KMS-11 (cell line): ENCODE measurements around the gene RXFP3.

Experiments
- H2AFZ ChIP-seq: fragments of 200-600 bp; sonication (generic); 2 replicates; pipeline ENCODE4 v1.6.1; 2016; ENCODE audit warnings: antibody characterized with exemption, mixed run types, low read depth
- H3K27ac ChIP-seq: fragments of 200-600 bp; sonication (generic); 2 replicates; pipeline ENCODE4 v1.6.1; 2016; ENCODE audit warnings: mild to moderate bottlenecking, mixed run types
- H3K27me3 ChIP-seq: fragments of 200-600 bp; sonication (generic); 2 replicates; pipeline ENCODE4 v1.6.1; 2017; ENCODE audit warnings: mild to moderate bottlenecking, low read depth, mixed run types, moderate library complexity; ENCODE audit not compliant: insufficient read depth
- H3K36me3 ChIP-seq: fragments of 200-600 bp; sonication (generic); 2 replicates; pipeline ENCODE4 v1.6.1; 2017; ENCODE audit warnings: mild to moderate bottlenecking, mixed run types; ENCODE audit not compliant: insufficient read depth
- H3K4me1 ChIP-seq: fragments of 200-600 bp; sonication (generic); 2 replicates; pipeline ENCODE4 v1.6.1; 2016; ENCODE audit warnings: mild to moderate bottlenecking, low read depth, mixed run types; ENCODE audit not compliant: poor library complexity, severe bottlenecking
- H3K4me2 ChIP-seq: fragments of 200-600 bp; sonication (generic); 2 replicates; pipeline ENCODE4 v1.7.0; 2016; ENCODE audit warnings: mild to moderate bottlenecking, mixed run types
- H3K4me3 ChIP-seq: fragments of 200-600 bp; sonication (generic); IDR thresholded peaks from 2 replicates; pipeline ENCODE4 v1.6.1; 2017; ENCODE audit warnings: low read depth, low read length, mixed read lengths; ENCODE audit not compliant: insufficient read depth
- H3K79me2 ChIP-seq: fragments of 200-600 bp; sonication (generic); 2 replicates; pipeline ENCODE4 v1.6.1; 2016; ENCODE audit warnings: low read depth, mixed run types; ENCODE audit not compliant: insufficient read depth
- H3K9ac ChIP-seq: fragments of 200-600 bp; sonication (generic); 2 replicates; pipeline ENCODE4 v1.6.1; 2016; ENCODE audit warnings: mild to moderate bottlenecking, mixed run types
- H4K20me1 ChIP-seq: fragments of 200-600 bp; sonication (generic); 2 replicates; pipeline ENCODE4 v1.6.1; 2016; ENCODE audit warnings: mild to moderate bottlenecking, mixed run types; ENCODE audit not compliant: insufficient read depth
- TF ChIP-seq, protein P1 (sequence below): fragments of 200-600 bp; sonication (generic); conservative IDR thresholded peaks from 2 replicates; pipeline ENCODE4 v1.6.1; 2017; ENCODE audit warnings: low read depth, mild to moderate bottlenecking, antibody characterized with exemption, low read length, moderate library complexity, mixed read lengths

RXFP3 gene

DNA sequence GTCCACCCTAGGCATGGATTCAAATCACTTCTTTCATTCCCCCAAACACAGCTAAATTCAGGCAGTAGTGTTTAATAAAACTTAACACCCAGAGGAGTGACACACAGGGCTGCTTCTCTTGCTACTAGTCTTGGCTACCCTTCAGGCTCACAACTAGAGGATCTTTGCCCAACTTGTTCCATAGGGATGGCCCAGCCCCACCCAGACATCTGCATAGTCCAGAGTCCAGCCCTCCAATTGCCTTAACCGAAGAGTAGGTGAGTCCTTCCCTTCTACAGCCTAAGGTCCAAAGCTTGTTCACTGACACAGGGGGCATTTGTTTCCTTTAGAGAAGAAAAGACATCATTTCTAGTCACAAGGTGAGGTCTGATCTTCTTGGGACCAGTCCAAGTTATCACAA lies 15.2 kb upstream of the RXFP3 start:
- Histone ChIP-seq H3K4me1 (no peaks in the 10 kb centered on the region), H3K79me2 (no peaks in the 10 kb centered on the region), H3K9ac (no peak overlapping the region), H2AFZ (no peak overlapping the region), H3K4me3 (no peak overlapping the region), H3K4me2 (no peak overlapping the region), H3K36me3 (no peaks in the 10 kb centered on the region), H4K20me1 (no peaks in the 10 kb centered on the region), H3K27me3 (no peaks in the 10 kb centered on the region), H3K27ac (no peak overlapping the region)
- TF ChIP-seq, protein P1, sequence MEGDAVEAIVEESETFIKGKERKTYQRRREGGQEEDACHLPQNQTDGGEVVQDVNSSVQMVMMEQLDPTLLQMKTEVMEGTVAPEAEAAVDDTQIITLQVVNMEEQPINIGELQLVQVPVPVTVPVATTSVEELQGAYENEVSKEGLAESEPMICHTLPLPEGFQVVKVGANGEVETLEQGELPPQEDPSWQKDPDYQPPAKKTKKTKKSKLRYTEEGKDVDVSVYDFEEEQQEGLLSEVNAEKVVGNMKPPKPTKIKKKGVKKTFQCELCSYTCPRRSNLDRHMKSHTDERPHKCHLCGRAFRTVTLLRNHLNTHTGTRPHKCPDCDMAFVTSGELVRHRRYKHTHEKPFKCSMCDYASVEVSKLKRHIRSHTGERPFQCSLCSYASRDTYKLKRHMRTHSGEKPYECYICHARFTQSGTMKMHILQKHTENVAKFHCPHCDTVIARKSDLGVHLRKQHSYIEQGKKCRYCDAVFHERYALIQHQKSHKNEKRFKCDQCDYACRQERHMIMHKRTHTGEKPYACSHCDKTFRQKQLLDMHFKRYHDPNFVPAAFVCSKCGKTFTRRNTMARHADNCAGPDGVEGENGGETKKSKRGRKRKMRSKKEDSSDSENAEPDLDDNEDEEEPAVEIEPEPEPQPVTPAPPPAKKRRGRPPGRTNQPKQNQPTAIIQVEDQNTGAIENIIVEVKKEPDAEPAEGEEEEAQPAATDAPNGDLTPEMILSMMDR, result no peak

DNA sequence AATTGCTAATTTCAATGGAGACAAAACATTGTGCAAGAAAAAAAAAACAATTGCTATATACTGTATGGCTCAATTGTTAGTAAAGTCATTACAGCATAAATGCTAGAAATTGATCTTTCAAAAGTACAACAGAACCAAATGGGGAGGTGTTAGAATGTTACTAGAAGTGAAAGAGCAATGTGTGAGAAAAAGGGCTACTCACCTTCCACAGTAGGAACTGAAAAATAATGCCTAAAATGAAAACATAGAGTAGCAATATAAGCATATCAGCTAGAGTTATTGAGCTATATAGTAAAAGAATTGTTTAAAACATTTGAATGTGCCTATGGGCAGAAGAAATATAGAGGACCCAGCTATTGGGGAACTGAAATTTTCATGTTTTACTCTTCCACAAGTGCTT lies 10.9 kb upstream of the RXFP3 start:
- H3K79me2 ChIP-seq, result no peaks in the 10 kb centered on the region
- H3K27ac ChIP-seq, result no peak overlapping the region
- no peak overlapping the region for H2AFZ ChIP-seq
- no peak overlapping the region for H3K4me2 ChIP-seq
- H3K36me3 ChIP-seq, result no peaks in the 10 kb centered on the region
- no peaks in the 10 kb centered on the region for H3K27me3 ChIP-seq
- no peaks in the 10 kb centered on the region for H4K20me1 ChIP-seq
- H3K4me1 ChIP-seq, result no peaks in the 10 kb centered on the region
- TF ChIP-seq, protein P1, result no peak
- H3K4me3 ChIP-seq, result no peak overlapping the region
- H3K9ac ChIP-seq, result no peak overlapping the region

DNA sequence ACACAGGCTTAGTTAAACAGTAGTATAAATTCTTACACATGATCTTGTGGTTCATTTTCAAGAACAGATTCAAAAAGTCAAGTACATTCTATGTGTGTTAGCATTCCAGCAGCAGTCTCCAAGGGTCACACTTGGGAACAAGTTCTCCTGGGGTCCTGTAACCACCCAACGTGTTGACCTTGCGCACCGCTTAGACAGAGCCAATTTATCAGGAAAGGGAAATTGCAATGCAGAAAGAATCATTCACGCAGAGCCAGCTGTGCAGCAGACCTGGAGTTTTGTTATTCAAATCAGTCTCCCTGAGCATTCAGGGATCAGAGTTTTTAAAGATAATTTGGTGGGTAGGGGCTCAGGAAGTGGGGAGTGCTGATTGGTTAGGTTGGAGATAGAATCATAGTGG lies 8.5 kb upstream of the RXFP3 start:
- H3K79me2 ChIP-seq, result no peaks in the 10 kb centered on the region
- H3K36me3 ChIP-seq, result no peaks in the 10 kb centered on the region
- no peak overlapping the region for H3K4me3 ChIP-seq
- H4K20me1 ChIP-seq, result no peaks in the 10 kb centered on the region
- H3K27me3 ChIP-seq, result no peaks in the 10 kb centered on the region
- H3K4me1 ChIP-seq, result no peaks in the 10 kb centered on the region
- H3K27ac ChIP-seq, result no peak overlapping the region
- TF ChIP-seq, protein P1, result no peak
- H3K4me2 ChIP-seq, result no peak overlapping the region
- no peak overlapping the region for H2AFZ ChIP-seq
- H3K9ac ChIP-seq, result no peak overlapping the region

DNA sequence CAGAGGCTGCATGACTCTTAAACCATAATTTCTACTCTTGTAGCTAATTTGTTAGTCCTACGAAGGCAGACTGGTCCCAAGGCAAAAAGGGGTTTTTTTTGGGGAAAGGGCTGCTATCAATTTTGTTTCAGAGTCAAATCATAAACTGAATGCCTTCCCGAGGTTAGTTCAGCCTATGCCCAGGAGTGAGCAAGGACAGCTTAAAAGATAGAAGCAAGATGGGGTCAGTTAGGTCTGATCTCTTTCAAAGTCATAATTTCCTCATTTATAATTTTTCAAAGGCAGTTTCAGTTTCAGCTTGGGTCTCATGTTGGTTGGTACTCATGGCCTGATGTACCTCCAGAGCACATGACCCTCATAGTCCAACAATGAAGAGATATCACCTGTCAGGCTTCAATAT lies 7.9 kb upstream of the RXFP3 start:
- Histone ChIP-seq H3K9ac (no peak overlapping the region), H3K4me1 (no peaks in the 10 kb centered on the region), H3K27me3 (no peaks in the 10 kb centered on the region), H3K4me2 (no peak overlapping the region), H3K4me3 (no peak overlapping the region), H3K27ac (no peak overlapping the region), H4K20me1 (no peaks in the 10 kb centered on the region), H3K79me2 (no peaks in the 10 kb centered on the region), H3K36me3 (no peaks in the 10 kb centered on the region), H2AFZ (no peak overlapping the region)
- TF ChIP-seq, protein P1, result no peak
